Myocyte (in vitro differentiated cells): Measurements from ENCODE around the gene TCEAL1. TPM values are rescaled to one million over a fixed set of nuclear protein-coding genes. Genes with fewer than 3 reads are reported as not detected.
"Not testable (repeated sequence)": the region's sequence is repeated elsewhere in the genome, so short reads cannot be mapped to it uniquely, and the experiment has no call there.

Source experiments
- DNase-seq: peaks from one replicate; pipeline ENCODE4 v3.0.0-alpha.2; 2012; ENCODE audit warnings: low read depth
- total RNA-seq: library from RNA; depleted of rRNA; stranded (reverse); fragments of >200 nt; gene quantifications from 2 replicates; pipeline ENCODE4 v1.2.3, GENCODE V29; 2014

The TCEAL1 gene
- total RNA-seq, 1 donor from 2014 or later, result 149 TPM

DNA sequence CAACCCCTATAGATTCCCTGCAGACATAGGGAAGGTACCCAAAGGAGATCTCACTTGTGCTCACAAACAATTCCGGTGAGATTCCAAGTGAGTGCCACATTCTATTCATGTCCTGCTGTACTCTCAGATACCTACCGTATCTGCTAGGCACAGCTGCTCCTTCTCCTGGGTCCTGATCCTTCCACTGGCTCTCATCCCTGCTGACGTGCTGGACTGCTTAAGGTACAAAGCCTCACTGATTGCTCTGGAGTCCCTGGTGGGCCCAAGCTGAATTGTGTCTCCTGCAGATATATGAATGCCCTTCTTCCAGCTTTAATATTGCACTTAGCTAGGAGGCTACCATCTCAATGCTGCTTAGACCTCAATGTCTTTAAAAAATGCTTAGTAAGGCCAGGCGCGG lies 2.4 kb downstream of the TCEAL1 start:
- no peak for DNase-seq

DNA sequence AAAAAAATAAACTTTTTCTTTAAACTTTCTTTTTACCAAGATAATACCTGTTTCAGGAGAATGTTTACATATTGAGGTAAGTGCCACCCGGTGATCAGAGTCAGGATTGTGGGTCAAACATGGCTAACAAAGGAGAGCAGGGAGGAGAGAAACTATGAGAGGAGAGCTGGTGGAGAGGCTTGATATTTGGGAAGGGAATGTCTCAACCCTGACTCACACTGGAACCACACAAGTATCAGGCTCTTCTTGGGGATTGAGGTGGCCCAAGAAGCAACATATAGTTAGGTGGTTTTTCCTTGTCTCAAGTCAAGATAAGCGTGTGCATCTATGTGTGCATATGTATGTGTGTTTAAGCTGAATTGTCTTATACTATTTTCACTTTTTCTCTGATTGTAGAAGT lies 6.7 kb downstream of the TCEAL1 start:
- no peak for DNase-seq

DNA sequence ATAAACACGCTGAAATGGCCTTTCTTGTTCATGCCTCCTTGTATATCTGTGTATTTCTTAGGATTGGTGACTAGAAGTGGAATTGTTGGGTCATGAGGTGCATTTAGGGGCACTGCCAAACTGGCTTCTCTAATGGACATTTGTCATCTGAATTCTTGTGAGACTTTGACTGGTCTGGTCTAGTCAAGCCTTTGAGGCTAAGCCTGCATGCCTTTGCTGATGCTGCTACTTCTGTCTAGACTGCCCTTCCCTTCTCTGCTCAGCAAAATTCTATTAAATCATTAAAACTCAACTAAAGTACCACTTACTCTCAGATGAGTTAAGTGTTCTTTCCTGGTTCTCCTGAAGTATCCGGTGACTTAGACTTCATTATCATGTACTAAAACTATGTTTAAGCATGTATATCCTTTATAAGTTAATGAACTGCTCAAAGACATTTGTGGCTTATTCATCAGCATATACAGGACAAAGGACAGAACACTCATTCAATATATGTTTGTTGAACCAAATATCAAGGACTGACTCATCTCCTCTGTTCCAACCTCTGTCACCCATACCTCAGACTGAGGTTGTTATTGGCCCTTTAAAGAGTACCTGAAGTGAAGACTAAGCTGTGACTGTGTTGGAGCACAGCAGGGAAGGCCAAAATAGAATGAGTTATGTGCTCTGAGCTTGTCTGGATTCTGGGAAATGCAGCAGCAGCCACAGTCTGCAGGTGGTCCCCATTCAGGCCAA lies 9.0 kb downstream of the TCEAL1 start:
- DNase-seq, result no peak

DNA sequence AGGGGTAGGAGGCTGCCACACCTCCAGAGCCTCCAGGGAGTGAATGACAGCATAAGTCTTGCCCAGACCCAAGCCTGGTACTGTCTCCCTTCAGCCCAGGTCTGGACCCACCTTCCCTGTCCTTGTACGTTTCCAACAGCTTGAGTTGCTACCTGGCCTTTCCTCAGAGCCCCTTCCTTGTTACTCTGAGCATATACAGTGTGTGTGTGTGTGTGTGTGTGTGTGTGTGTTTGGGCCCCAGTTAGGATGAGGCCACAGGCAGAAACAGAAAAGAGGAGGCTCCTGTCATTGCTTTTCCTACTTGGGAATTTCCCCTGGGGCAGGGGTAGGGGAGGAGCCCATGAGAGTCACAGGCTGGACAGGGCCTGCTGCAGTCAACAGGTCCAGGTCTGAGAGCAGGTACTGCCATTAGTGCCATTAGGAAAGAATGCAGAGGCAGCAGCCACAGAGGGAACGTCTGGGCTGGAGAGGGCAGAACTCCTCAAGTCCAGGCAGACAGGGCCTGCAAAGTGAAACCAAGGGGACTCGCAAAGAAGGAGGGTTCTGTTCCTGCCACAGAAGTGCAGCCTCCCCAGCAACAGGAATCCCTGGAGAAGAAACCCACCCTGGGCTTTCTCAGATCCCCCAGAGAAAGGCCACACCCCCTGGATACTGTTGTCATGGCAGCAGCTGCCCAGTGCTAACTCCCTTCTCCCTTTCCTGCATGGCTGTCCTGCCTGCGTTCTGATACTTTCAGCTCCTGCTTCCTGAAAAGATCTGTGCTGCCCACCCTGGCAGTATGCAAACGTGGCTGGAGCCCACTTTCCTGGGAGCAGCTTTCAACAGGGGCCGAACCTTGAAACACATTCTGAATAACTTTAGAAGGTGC lies 9.9 kb downstream of the TCEAL1 start:
- peak; percentile 24 for DNase-seq

GRCh38 chrX:103640401-103641155 lies 11.8 kb downstream of the TCEAL1 start:
- no peak for DNase-seq

DNA sequence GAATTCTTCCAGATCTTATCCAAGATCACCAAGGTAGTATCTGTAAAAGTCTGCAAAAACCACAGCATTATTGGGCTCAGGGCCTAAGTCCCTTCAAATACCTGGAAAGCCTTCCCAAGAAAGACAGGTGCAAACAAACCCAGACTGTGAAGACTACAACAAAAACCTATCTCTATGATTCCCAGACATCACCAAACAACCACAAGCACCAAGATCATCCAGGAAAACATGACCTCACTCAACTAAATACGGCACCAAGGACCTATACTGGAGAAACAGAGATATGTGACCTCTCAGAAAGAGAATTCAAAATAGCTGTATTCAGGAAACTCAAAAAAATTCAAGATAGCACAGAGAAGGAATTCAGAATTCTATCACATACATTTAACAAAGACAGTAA lies 15.3 kb downstream of the TCEAL1 start:
- peak; percentile 21 for DNase-seq

DNA sequence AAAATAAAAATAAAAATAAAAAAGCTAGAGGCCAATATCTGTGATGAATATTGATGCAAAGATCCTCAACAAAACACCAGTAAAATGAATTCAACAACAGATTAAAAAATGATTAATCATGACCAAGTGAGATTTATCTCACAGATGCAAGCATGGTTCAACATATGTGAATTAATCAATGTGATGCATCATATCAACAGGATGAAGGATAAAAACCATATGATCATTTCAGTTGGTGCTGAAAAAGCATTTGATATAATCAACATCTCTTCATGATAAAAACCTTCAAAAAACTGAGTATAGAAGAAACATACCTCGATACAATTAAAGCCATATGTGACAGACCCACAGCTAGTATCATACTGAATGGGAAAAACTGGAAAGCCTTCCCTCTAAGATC lies 18.9 kb downstream of the TCEAL1 start:
- DNase-seq, result no peak

DNA sequence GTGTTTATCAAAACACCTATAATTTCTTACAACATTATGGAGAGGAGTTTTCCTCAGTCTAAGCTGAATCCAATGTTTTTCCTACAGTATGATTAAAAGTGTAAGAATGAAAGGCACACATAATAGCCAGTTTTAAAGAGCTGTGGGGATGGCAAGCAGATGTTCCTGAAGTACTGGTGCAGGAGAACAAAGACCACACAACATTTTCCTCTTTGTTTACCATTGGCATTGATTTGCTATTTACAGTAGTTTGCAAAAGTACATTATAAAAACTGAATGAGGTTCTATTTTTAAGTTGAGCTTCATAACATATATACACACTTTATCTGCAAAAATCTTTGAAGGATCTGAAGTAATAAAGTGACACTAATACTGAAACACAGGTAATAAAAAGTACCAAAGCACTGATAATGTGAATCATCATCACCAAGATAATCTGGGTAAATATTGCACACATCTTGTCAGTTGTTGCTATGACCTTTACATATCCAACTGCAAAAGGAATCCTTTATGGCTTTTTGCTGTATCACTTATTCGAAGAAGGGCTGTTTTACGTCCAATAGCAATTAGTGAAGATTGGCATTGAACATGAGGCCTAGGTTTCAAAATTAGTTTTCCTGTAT lies 22.5 kb downstream of the TCEAL1 start:
- DNase-seq, result no peak

- DNase-seq, result peak; percentile 45
Measured at GRCh38 chrX:103655230-103656000, 26.6 kb downstream of the TCEAL1 start.

DNA sequence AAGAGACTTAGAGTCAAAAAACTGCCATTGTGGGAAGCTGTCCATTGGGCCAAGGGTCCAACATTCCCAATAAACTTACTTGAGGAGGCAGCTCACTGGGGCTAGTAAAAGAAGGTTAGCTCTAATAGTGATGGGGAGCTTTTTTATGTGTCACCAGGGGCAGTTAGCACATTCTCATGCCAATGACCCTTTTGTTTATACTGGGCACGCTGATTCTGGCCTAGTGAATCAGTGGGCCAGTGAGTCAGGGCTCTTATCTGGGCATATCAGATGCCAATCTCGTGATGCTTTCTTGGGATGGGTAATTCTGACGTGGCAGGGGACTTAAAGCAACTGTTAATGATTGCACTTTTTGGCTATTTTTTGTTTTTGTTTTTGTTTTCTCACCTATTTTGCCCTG lies 27.8 kb downstream of the TCEAL1 start:
- peak; percentile 73 for DNase-seq

- DNase-seq, result not testable (repeated sequence)
Measured at GRCh38 chrX:103657066-103657465, 28.3 kb downstream of the TCEAL1 start.

DNA sequence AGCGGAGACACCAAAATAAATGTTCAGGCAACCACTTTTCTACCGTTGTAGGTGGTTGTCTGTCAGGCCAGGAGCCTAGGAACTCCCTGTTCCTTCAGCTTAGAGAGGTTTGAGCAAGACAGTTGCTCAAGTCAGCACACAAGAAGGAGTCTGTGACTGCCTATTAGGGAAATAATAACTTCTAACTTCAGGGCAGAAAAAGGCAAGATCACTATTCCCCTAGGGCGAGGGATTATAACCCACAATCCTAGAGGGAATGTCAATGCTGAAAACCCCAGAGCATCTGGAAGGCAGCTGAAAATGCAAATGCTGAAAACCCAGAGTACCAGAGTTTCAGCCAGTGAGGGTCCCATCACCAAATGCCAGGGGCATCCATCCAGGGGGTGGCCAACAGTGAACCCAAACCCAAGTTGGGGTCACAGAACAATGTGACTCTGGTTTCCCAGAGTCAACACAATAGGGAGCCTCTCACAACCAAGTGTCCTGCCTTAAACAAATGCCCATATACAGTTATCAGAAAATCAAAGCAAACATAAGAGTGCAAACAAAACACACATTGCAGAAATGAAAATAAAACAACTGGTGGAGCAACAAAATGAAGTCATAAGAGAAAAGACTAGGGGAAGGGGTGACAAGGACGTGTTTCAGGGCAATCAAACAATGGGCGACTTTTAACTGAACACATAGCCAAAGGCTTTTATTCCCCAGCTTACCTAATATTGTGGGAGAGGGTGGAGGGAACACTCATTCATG lies 30.1 kb downstream of the TCEAL1 start:
- no peak for DNase-seq

DNA sequence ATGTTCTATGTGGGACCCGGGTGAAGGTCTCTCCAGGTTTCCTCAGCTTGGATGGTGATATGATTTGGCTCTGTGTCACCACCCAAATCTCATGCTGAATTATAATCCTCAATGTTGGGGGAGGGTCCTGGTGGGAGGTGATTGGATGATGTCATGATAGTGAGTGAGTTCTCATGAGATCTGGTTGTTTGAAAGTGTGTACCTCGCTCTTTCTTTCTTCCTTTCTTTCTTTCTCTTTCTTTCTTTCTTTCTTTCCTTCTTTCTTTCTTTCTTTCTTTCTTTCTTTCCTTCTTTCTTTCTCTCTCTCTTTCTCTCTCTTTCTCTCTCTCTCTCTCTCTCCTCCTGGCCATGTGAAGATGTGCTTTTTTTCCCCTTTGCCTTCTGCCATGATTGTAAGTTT lies 30.7 kb downstream of the TCEAL1 start:
- DNase-seq, result not testable (repeated sequence)

GRCh38 chrX:103663981-103664762 lies 35.4 kb downstream of the TCEAL1 start:
- DNase-seq, result no peak

- no peak for DNase-seq
Measured at GRCh38 chrX:103666202-103667107, 37.7 kb downstream of the TCEAL1 start.

GRCh38 chrX:103669745-103670144 lies 41.0 kb downstream of the TCEAL1 start:
- DNase-seq, result no peak

DNA sequence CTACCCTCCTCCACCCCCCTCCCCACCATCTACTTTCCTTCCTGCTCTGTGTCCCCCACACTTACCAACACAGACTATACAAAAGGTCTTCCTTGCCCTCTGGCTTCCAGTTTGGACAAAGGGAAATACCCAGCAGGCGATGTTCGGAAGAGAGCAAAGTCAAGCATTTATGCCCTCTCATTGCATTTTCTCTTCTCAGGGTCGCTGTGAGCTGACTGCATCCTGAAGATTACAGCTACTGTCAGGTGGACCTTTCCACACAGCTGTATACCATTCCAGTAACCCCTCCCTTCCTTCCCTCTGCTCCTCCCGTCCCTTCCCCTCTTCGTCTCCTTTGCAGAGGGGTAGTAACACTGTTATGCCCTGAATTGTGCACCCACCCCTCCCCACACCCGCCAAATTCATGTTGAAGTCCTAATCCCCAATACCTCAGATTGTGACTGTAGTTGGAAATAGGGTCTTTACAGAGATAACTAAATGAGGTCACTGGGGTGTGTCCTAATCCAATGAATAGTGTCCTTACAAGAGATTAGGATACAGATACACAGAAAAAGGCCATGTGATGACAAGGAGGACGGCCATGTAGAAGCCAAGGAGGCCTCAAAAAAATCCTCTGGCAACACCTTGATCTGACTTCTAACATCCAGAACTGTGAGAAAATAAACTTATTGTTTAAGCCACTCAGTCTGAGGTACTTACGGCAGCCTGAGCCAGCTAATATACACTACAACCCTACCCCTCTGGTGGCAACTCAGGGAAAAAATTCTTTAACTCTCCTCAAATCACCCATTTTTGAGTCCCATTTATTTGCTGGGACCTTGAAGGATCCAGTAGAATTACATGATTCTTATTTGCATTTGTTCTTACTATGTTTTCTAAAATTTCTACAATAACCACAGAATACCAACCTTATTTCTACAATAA lies 46.0 kb downstream of the TCEAL1 start:
- no peak for DNase-seq
